HL-60 (cell line): Measurements from ENCODE around the gene IRAK2.

ENCODE experiments used
- CTCF ChIP-seq: IDR thresholded peaks from one replicate; pipeline ENCODE4 v1.5.1; 2011; ENCODE audit warnings: low read length, control low read depth, inconsistent platforms; ENCODE audit not compliant: insufficient read depth
- POLR2AphosphoS5 ChIP-seq: IDR thresholded peaks from 2 replicates; pipeline ENCODE4 v1.6.1; 2012; ENCODE audit warnings: low read depth
- SPI1 ChIP-seq: IDR thresholded peaks from 2 replicates; pipeline ENCODE4 v1.6.1; 2012; ENCODE audit warnings: low read depth, mild to moderate bottlenecking, borderline replicate concordance

- TF ChIP-seq POLR2AphosphoS5 (no peak), CTCF (no peak), SPI1 (no peak)
These were observed 15.6 kb downstream of the IRAK2 start for GRCh38 chr3:10180289-10180688.
